Upper lobe of left lung (tissue), 4 donors: Measurements from ENCODE around the gene NKAIN2.

ENCODE experiments used
- EP300 ChIP-seq, 4 donors: sonication (generic); formaldehyde crosslinking; IDR thresholded peaks; one replicate each; pipeline ENCODE4 v1.5.1; 2017; ENCODE audit warnings: antibody characterized with exemption in 4 of 4, control low read depth in 2 of 4
- POLR2AphosphoS5 ChIP-seq, 2 donors: sonication (generic); formaldehyde crosslinking; IDR thresholded peaks; one replicate each; pipeline ENCODE4 v1.5.1; 2017; ENCODE audit warnings: antibody characterized with exemption in 2 of 2

GRCh38 chr6:124373386-124373785 is 569.7 kb downstream of the NKAIN2 start:
- TF ChIP-seq EP300 (IDR thresholded peaks at IDR 0.05) (no peak), POLR2AphosphoS5 (IDR thresholded peaks at IDR 0.05) (no peak)
